Caki2 (cell line): ENCODE results near the gene ASB6. TPM values are rescaled to one million over a fixed set of nuclear protein-coding genes. Genes with fewer than 3 reads are reported as not detected.
"Not testable (repeated sequence)": the region's sequence is repeated elsewhere in the genome, so short reads cannot be mapped to it uniquely, and the experiment has no call there.

ENCODE experiments used
- DNase-seq: peaks from one replicate; pipeline ENCODE4 v3.0.0-alpha.2; 2015; ENCODE audit warnings: low read depth
- in situ Hi-C: cut with HindIII; loops from 2 replicates; pipeline ENCODE4 v1.10.0; 2016; ENCODE audit warnings: low sequenced_read_pairs, low pct_unique_long_range_greater_than_20kb, mixed read lengths
- total RNA-seq: library from RNA; depleted of rRNA; stranded (reverse); fragments of >200 nt; shearing (Covaris generic); gene quantifications from 2 replicates; pipeline ENCODE4 v1.2.3, GENCODE V29; 2014; ENCODE audit warnings: low replicate concordance; rRNA removed

The ASB6 gene
- total RNA-seq, 1 experiment from 2014 or later = 34.4 TPM

DNA sequence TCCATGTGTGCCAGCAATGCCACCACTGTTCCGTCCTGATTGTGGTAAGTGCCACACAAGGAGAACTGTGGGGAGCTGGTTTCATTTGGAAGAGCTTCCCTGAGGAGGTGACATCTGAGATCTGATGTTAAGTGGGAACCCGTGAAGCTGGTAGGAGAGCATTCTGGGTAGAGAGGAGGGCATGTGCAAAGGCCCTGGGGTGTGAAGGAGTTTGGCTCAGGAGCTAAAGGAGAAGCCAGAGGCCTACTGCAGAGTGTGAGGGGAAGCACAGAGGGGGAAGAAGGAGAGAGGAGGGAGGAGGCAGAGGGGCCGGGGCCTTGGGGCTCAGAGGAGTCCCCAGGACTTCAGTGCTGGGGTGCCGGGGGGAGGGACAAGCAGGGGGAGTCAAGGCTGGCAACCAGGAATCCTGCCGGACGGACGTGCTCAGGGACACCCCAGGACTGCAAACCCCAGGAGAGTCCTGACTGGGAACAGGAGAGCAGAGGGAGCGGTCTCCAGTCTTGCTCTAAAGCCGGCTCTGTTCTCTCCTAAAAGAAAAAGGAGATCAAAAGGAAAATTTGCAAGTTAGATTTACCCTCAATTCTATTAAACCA, 40.8 kb downstream of the ASB6 start:
- no peak for DNase-seq
- in situ Hi-C loops = no loop called here

DNA sequence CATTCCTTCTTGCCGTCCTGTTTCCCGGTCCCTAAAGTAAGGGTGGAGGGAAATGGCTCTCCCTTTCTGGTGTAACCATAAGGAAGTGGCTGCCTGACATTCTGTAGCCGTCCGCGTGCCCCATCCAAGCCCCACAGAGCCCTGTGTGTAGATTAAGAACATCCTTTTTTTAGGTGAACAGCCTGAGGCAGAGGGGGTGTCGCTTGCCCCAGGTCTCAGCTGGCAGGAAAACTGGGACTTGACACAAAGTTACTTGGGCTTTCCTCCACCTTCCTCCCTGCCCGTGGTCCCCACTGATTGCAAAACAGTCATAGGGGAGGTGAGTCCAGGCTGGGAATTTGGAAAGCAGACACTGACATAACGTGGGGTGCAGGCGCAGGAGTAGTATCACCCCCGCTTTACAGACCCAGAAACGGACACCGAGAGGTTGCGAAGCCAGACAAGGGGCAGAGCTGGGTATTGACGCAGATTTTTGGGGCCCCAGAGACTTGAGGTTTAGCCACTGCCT, 43.8 kb downstream of the ASB6 start:
- in situ Hi-C loops = no loop called here
- DNase-seq = no peak

DNA sequence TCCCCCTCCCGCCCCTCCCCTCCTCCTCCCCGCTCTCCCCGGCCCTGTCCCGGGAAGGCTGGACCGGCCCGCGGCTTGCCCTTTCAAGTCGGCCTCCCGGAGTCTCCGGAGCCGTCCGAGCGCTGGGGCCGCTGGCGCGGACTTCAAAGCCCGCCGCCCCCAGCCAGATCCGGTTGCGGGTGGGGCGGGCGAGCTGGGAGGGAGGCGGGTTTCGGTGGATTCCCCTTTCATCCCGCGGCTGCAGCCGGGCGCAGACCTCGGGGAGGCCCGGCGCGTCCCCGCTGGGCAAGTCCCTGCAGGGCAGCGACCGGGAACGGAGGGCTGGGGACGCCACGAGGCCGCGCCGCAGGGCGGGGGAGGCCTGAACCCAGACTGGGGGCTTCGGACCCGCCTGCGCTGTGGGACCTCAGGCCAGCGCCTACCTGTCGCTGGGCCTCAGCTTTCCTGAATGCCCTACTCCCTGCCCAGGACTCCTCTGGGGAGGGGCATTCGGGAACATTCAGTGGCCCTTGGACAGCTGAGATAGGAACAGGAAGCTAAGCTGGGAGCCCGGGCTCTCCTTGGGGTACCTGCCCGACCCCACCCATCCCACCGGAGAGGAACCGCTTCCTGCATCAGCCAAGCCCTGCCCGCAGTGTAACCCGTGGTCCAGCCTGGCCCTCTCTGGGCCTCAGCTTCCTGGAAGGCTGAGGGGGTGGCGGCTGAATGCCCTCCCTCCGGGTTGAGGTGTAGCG, 44.4 kb downstream of the ASB6 start:
- in situ Hi-C loops = no loop called here
- DNase-seq = no peak

DNA sequence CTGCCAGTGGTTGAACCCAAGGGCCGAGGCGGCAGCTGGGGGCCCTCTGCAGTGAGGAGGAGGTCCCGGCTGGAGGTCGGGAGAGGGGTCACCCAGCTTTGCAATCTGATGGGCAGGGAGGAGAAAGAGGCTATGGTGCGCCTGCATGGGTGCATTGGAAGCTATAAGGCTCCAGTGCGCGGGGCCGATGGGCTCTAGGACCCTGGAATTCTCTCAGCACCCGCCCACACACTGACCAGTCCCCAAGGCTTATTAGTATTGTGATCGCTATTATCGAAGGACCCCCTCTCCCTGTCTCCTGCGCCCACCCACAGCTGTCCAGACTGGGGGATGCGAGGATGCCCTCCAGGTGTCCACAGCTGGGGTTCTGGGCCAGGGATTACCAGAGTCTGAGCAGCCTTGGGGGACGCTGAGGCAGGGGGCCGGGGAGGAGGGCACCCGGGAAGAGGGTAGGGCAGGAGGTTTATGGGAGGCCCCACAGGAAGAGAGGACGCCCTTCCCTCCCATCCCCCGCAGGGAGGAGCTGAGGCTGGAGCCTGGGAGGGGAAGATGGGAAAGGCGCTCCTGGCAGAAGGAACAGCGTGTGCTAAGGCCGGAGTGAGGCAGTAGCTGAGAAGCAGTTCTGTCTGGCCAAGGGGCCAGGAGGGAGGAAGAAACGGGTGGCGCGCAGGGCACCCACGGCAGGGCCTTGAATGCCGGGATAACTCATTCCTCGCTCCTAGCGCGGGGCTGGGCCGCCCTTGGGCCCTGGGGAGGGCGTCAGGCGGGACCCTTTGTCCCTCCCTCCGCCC, 45.2 kb downstream of the ASB6 start:
- in situ Hi-C loops = no loop called here

DNA sequence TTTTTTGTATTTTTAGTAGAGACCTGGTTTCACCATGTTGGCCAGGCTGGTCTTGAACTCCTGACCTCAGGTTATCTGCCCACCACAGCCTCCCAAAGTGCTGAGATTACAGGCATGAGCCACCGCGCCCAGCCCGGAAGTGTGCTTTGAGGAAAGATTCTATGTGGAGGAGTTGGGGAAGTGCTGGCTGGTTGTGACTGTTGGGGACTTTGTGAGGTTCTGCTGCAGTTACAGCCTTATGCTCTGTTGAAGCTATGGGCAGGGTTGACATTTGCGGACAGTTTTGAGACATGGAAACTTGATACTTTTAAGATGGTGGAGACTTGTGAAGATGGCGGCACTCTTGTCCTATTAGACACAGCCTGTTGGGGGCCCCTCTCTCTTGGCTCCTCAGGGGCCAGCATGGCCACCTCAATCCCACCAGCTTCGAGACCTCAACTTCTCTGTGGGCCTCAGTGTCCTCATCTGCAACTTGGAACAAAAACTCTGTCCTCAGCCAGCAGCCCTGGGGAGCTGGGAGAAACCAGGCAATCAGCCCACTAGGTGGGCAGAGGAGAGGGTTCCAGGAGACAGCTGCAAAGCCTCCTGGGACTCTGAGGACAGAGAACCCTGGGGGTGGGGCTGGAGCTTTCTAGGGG, 45.9 kb downstream of the ASB6 start:
- DNase-seq = no peak
- in situ Hi-C loops = no loop called here

More for the DNA sequence above, 45.2 kb downstream of the ASB6 start:
- DNase-seq = no peak

DNA sequence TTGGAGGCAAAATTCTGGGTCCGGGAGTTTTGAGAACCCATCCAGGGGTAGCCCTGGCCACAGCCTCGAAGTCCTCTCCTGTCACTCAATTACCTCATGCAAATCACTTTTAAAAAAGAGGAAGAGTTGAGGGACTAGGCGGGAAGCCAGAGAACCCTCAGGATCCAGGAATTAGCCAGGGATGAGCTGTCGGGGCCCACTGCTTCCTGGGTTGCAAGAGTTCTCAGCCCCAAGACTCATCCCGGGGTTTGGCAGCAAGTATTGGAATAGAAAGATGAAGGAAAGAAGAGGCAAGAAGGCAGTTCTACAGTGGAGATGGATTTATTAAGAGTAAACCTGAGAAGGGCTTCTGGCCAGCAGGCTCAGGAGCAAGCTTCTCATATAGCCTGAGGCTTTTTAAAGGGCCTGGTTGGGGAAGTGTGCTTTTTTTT, 46.6 kb downstream of the ASB6 start:
- in situ Hi-C loops = no loop called here
- no peak for DNase-seq

DNA sequence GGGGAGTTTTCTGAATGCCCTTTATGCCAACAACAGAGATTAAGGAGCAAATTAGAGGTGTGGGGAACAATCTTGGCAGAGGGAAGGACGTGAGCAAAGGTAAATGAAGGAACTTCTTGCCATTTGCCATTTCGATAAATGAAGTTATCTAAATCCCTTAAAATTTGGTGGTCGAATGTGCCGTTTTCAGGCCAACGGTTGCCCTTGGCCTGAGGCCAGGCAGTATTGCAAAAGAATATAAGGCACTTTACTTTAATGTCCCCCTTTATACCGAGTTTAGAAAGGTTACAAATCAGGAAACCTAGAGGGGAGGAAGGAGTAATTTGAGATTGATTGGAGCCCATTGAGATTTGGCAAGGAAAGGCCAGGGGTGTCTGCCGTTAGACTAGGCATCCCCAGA, 47.3 kb downstream of the ASB6 start:
- DNase-seq = no peak
- in situ Hi-C loops = no loop called here

DNA sequence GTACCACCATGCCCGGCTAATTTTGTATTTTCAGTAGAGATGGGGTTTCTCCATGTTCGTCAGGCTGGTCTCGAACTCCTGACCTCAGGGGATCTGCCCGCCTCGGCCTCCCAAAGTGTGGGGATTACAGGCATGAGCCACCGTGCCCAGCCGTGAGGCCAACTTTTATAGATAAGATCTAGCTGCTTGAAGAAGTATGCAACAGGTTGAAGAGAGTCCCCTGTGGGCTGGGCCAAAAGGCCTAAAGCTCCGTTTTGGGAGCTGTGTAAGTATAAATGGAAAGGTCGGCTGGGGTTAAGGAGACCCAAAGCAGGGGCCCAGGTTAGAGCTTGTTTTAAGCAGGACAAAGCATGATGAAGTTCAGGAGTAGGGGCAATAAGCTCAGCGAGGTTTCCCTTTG, 49.2 kb downstream of the ASB6 start:
- in situ Hi-C loops, DNase-seq: not testable (repeated sequence)

DNA sequence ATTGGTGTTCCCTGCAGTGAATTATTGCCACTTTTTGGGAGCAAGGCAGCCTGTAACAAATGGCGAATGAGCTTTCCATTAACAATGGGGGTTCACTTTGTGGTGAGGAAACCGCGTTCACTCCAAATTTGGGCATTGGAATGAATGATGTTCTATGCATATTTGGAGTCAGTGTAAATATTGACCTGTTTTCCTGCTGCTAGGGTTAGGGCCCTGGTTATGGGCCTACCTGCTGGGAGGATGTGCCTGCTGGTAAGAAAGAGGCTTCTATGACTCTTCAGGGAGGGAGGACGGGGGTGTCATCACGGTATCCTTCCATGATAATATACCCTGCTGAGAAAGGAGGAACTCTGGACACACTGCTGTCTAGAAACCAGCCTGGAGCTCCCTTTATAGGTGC, 50.0 kb downstream of the ASB6 start:
- in situ Hi-C loops = no loop called here
- DNase-seq = no peak

DNA sequence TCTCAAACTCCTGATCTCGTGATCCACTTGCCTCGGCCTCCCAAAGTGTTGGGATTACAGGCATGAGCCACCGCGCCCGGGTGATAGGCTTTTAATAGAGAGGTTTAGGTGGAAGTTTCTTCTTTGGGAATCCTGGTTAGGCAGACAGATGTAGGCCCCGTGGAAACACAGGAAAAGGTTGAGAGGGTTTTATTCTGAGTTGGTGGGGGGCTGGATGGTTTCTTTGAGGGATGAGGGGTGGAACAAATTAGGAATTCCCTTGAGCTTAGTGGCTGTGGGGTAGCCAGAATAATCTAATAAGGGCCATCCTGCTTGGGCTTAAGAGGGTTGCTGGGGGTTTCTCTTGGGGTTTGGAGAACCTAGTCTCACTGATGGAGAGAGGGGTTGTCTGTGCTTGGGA, 51.5 kb downstream of the ASB6 start:
- no peak for DNase-seq
- in situ Hi-C loops = no loop called here

DNA sequence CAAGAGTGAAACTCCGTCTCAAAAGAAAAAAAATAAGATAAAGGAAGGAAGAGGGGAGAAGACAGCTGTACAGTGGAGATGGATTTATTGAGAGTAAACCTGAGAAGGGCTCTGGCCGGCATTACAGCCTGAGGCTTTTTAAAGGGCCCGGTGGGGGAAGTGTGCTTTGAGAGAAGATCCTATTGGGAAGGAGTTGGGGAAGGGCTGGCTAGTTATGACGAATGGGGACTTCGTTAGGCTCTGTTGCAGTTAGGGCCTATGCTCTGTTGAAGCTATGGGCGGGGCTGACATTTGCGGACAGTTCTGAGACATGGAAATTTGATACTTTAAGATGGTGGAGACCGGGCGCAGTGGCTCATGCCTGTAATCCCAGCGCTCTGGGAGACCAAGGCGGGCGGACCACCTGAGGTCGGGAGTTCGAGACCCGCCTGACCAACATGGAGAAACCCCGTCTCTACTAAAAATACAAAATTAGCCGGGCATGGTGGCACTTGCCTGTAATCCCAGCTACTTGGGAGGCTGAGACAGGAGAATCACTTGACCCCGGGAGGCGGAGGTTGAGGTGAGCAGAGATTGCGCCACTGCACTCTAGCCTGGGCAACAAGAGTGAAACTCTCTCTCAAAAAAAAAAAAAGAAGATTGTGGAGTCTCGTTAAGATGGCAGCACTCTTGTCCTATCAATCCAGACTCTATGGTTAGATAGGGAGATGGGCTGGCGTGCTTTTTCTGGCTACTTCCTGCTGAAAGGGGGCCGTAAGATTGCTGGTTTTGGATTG, 54.3 kb downstream of the ASB6 start:
- DNase-seq = no peak
- in situ Hi-C loops = no loop called here

DNA sequence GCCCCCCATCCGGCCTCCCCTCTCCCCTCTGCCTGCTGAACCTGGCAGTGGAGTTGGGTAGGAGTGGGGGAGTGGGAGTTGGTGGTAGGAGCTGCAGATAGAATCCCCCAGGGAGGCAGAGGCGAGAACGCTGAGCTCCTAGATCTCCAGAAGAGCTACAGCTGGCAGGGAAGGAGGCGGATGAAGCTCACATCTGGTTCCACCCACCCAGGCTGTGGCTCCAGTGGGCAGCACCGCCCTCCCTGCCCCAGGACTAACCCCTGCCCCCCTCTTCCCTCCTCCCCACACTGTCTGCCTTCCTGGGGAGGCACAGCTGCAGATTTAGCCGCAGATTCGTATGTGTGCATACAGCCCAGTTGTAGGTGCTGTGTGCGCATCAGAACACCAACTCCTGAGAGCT, 55.3 kb downstream of the ASB6 start:
- DNase-seq = no peak
- in situ Hi-C loops = no loop called here

DNA sequence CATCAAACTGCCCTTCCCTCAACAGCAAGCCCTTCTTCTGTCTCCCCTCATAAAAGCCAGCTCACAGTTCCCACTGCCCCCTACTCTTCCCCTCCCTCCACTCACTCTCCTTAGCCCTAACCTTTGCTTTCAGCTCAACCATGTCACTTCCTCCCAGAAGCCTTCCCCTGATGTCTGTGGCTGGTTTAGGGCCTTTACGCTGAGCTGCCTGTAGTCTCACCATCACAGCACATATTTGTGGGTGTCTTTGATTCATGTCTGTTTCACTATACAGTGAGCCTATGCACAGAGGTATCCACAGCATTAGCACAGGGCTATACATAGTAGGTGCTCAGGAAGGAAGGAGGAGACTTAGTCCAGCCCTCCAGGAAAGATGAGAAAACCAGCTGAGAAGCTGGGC, 55.7 kb downstream of the ASB6 start:
- no peak for DNase-seq
- in situ Hi-C loops = no loop called here

DNA sequence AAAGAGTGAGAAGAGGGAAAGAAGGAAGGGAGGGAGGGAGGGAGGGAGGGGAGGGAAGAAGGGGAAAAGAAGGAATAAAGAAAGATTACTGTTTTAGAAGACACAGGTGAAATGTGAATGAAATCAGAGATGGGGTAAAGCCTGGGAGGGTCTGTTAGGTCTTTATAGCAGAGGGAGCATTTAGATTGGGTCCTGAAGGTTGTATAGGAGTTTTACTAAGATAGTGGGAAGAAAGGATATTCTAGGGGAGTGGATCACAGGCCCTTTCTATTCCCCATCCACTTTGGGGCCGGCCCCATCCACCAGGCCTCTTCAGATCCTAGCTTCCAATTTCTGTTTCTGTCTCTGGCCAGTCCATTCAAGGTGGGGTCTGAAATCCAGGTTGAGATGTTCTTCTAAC, 56.6 kb downstream of the ASB6 start:
- no peak for DNase-seq
- in situ Hi-C loops = no loop called here

Other genes starting within 250 kb of the ASB6 start
- not detected in 2 replicates for gene C9orf50, start 21.1 kb downstream of the ASB6 start, total RNA-seq
- 67.2 and 70.5 TPM in 2 replicates for gene NTMT1, start 16.0 kb downstream of the ASB6 start, total RNA-seq
- 3.0 and 7.6 TPM in 2 replicates for gene PRRX2, start 23.5 kb upstream of the ASB6 start, total RNA-seq
- 44.9 and 54.4 TPM in 2 replicates for gene PTGES, start 110.9 kb upstream of the ASB6 start, total RNA-seq
- 19.3 and 63.0 TPM in 2 replicates for gene TOR1B, start 161.0 kb upstream of the ASB6 start, total RNA-seq
- gene TOR1A, start 182.0 kb upstream of the ASB6 start, total RNA-seq = 31.2 and 38.7 TPM in 2 replicates
- 34.7 and 37.9 TPM in 2 replicates for gene C9orf78, start 193.1 kb upstream of the ASB6 start, total RNA-seq
- gene USP20, start 193.3 kb upstream of the ASB6 start, total RNA-seq = 13.5 and 26.4 TPM in 2 replicates